ENCODE data around the gene EYA2. TPM values are rescaled to one million over a fixed set of nuclear protein-coding genes. Genes with fewer than 3 reads are reported as not detected.

The EYA2 gene
- total RNA-seq, 1 experiment from 2014 or later = 0.33 TPM

DNA sequence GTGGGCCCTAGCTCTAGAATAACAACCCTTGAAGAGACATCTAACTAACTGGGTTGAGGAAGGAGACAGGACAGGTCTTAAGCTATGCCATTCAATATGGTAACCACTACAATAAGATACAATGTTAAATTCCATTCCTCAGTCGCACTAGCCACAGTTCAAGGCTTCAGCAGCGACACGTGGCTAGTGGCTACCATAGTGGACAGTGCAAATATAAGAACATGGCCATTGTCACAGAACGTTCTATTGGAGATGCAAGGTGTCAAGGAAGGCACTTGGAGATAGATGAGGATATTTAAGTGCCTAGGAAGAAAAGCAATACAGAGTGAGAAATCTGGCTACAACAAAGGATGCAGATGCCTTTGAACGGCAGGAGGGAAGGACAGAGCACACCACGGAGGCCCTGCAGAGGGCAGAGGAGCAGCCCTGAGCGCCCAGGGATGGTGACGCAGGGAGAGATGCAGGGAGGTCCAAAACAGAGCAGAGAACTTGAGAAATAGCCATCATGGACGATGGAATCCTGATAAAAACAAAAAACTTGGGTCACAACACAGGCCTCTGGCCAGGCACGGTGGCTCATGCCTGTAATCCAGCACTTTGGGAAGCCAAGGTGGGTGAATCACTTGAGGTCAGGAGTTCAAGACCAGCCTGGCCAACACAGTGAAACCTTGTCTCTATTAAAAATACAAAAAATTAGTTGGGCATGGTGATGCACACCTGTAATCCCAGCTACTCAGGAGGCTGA lies 321.2 kb downstream of the EYA2 start:
- Histone ChIP-seq H3K36me3 (ENCODE audit: low read depth, low read length) (peaks cover 20% of the 10 kb centered on the region; the same call in 1 of the 2 replicates), H3K9ac (ENCODE audit: low read length) (no peak overlapping the region), H3K9me2 (replicated peaks; ENCODE audit: low read length) (no peaks in the 10 kb centered on the region), H3K4me2 (ENCODE audit: low read length) (no peak overlapping the region), H3K79me2 (ENCODE audit: low read length) (no peaks in the 10 kb centered on the region), H3K4me3 (ENCODE audit: low read length) (no peak overlapping the region), H2AFZ (ENCODE audit: low read length) (no peak overlapping the region), H4K20me1 (ENCODE audit: low read length) (no peaks in the 10 kb centered on the region), H3K9me3 (ENCODE audit: low read length) (no peaks in the 10 kb centered on the region), H3K4me1 (ENCODE audit: insufficient read depth, low read length) (no peaks in the 10 kb centered on the region), H3F3A (ENCODE audit: low read length, unreplicated experiment) (no peaks in the 10 kb centered on the region), H3K27ac (ENCODE audit: low read length) (no peak overlapping the region), H3K27me3 (ENCODE audit: low read length) (no peaks in the 10 kb centered on the region)
- no TSS peak for BruUV-seq (replicated peaks)
- intact Hi-C loops (cut with micrococcal nuclease) = no loop called here
- POLR2A ChIA-PET (ENCODE audit: unreplicated experiment) = no interaction called here
- CTCF ChIA-PET = no interaction called here
- DNase-seq (no peak), ATAC-seq (no peak)
- TF ChIP-seq EZH2phosphoT487 (IDR thresholded peaks at IDR 0.05; ENCODE audit: borderline replicate concordance, low read length) = no peak
- TF ChIP-seq EZH2 (IDR thresholded peaks at IDR 0.05; ENCODE audit: low read length, unreplicated experiment) = no peak
- TF ChIP-seq, protein P1, sequence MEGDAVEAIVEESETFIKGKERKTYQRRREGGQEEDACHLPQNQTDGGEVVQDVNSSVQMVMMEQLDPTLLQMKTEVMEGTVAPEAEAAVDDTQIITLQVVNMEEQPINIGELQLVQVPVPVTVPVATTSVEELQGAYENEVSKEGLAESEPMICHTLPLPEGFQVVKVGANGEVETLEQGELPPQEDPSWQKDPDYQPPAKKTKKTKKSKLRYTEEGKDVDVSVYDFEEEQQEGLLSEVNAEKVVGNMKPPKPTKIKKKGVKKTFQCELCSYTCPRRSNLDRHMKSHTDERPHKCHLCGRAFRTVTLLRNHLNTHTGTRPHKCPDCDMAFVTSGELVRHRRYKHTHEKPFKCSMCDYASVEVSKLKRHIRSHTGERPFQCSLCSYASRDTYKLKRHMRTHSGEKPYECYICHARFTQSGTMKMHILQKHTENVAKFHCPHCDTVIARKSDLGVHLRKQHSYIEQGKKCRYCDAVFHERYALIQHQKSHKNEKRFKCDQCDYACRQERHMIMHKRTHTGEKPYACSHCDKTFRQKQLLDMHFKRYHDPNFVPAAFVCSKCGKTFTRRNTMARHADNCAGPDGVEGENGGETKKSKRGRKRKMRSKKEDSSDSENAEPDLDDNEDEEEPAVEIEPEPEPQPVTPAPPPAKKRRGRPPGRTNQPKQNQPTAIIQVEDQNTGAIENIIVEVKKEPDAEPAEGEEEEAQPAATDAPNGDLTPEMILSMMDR (conservative IDR thresholded peaks at IDR 0.05; ENCODE audit: low read depth, low read length) = no peak

GRCh38 chr20:47216819-47217410 lies 322.3 kb downstream of the EYA2 start:
- H3K9me2 ChIP-seq (replicated peaks; ENCODE audit: low read length) = no peaks in the 10 kb centered on the region
- no peak overlapping the region for H3K9ac ChIP-seq (ENCODE audit: low read length)
- no peaks in the 10 kb centered on the region for H3K79me2 ChIP-seq (ENCODE audit: low read length)
- ChIA-PET CTCF (no interaction called here), POLR2A (ENCODE audit: unreplicated experiment) (no interaction called here)
- no peak overlapping the region for H3K4me2 ChIP-seq (ENCODE audit: low read length)
- no peaks in the 10 kb centered on the region for H3K4me1 ChIP-seq (ENCODE audit: insufficient read depth, low read length)
- no peaks in the 10 kb centered on the region for H3K27me3 ChIP-seq (ENCODE audit: low read length)
- H4K20me1 ChIP-seq (ENCODE audit: low read length) = no peaks in the 10 kb centered on the region
- intact Hi-C loops (cut with micrococcal nuclease) = no loop called here
- H3K9me3 ChIP-seq (ENCODE audit: low read length) = no peaks in the 10 kb centered on the region
- H2AFZ ChIP-seq (ENCODE audit: low read length) = no peak overlapping the region
- BruUV-seq (replicated peaks) = no TSS peak
- no peaks in the 10 kb centered on the region for H3F3A ChIP-seq (ENCODE audit: low read length, unreplicated experiment)
- no peak overlapping the region for H3K4me3 ChIP-seq (ENCODE audit: low read length)
- DNase-seq (no peak), ATAC-seq (no peak)
- TF ChIP-seq EZH2phosphoT487 (IDR thresholded peaks at IDR 0.05; ENCODE audit: borderline replicate concordance, low read length) (no peak), EZH2 (IDR thresholded peaks at IDR 0.05; ENCODE audit: low read length, unreplicated experiment) (no peak)
- TF ChIP-seq, protein P1 (conservative IDR thresholded peaks at IDR 0.05; ENCODE audit: low read depth, low read length) = no peak
- peaks cover 19% of the 10 kb centered on the region; the same call in 1 of the 2 replicates for H3K36me3 ChIP-seq (ENCODE audit: low read depth, low read length)
- H3K27ac ChIP-seq (ENCODE audit: low read length) = no peak overlapping the region
